IMR-90 (cell line): ENCODE data around the gene PPP1R1C. TPM values are rescaled to one million over a fixed set of nuclear protein-coding genes. Genes with fewer than 3 reads are reported as not detected.

Experiments used
- ATAC-seq: fragments of 200-7000 bp; cut with Tn5 transposase; 2 replicates; pipeline ENCODE4 v1.9.1; 2020; ENCODE audit warnings: low read depth, mild to moderate bottlenecking, moderate library complexity
- BruUV-seq: library from RNA; stranded (reverse); fragments of 400-500 nt; replicated peaks from 2 replicates; lab custom pipeline; 2021; lab: Mats Ljungman, UMichigan
- CTCF ChIA-PET: fragments of 300-600 bp; formaldehyde crosslinking; extraction: SDS; loops from one replicate; lab custom pipeline; 2021; ENCODE audit warnings: antibody characterized with exemption; lab: Yijun Ruan, JAX
- POLR2A ChIA-PET: fragments of 300-600 bp; sonication (Branson Sonifier 250); formaldehyde crosslinking; loops from one replicate; lab custom pipeline; 2022; ENCODE audit warnings: antibody characterized with exemption; ENCODE audit not compliant: unreplicated experiment; lab: Charles Lee
- DNase-seq: peaks from one replicate; pipeline ENCODE4 v3.0.0; 2013
- H2AFZ ChIP-seq: replicated peaks from 2 replicates; pipeline ENCODE3; 2013; ENCODE audit warnings: low read length, mild to moderate bottlenecking; ENCODE audit not compliant: poor library complexity
- H2AK5ac ChIP-seq: 2 replicates; pipeline ENCODE4 v1.6.1; 2013; ENCODE audit warnings: low read depth, low read length, inconsistent platforms
- H2AK9ac ChIP-seq: replicated peaks from 2 replicates; pipeline ENCODE3; 2013; ENCODE audit warnings: mild to moderate bottlenecking, low read depth, low read length, moderate library complexity; ENCODE audit not compliant: poor library complexity
- H2BK120ac ChIP-seq: 2 replicates; pipeline ENCODE4 v1.6.1; 2013; ENCODE audit warnings: low read depth, low read length, inconsistent platforms
- H2BK15ac ChIP-seq: 3 replicates; pipeline ENCODE4 v1.6.1; 2013; ENCODE audit warnings: low read depth, low read length, inconsistent platforms
- H2BK20ac ChIP-seq: 2 replicates; pipeline ENCODE4 v1.6.1; 2013; ENCODE audit warnings: low read depth, mild to moderate bottlenecking, inconsistent platforms, low read length, moderate library complexity
- H2BK5ac ChIP-seq: 2 replicates; pipeline ENCODE4 v1.6.1; 2013; ENCODE audit warnings: mild to moderate bottlenecking, low read depth, low read length, inconsistent platforms; ENCODE audit not compliant: poor library complexity, severe bottlenecking
- H3K14ac ChIP-seq: replicated peaks from 2 replicates; pipeline ENCODE4 v1.6.1; 2013; ENCODE audit warnings: low read depth, low read length, inconsistent platforms
- H3K18ac ChIP-seq: 2 replicates; pipeline ENCODE4 v1.6.1; 2013; ENCODE audit warnings: low read depth, low read length, control low read depth
- H3K23ac ChIP-seq: 2 replicates; pipeline ENCODE4 v1.6.1; 2013; ENCODE audit warnings: low read depth, low read length, inconsistent platforms
- H3K27ac ChIP-seq: 2 replicates; pipeline ENCODE4 v1.5.1; 2013; ENCODE audit warnings: mild to moderate bottlenecking, control low read depth, low read length; ENCODE audit not compliant: insufficient read depth
- H3K27me3 ChIP-seq: 2 replicates; pipeline ENCODE4 v1.6.1; 2013; ENCODE audit warnings: low read length; ENCODE audit not compliant: control insufficient read depth, insufficient read depth
- H3K36me3 ChIP-seq: 2 replicates; pipeline ENCODE4 v1.6.1; 2013; ENCODE audit warnings: low read length, mixed read lengths; ENCODE audit not compliant: control insufficient read depth, insufficient read depth
- H3K4ac ChIP-seq: 2 replicates; pipeline ENCODE4 v1.6.1; 2013; ENCODE audit warnings: low read depth, low read length, inconsistent platforms
- H3K4me1 ChIP-seq: 2 replicates; pipeline ENCODE4 v1.6.1; 2013; ENCODE audit warnings: low read length, mixed read lengths; ENCODE audit not compliant: control insufficient read depth, insufficient read depth
- H3K4me2 ChIP-seq: 2 replicates; pipeline ENCODE4 v1.6.1; 2013; ENCODE audit warnings: low read depth, mild to moderate bottlenecking, control low read depth, low read length, moderate library complexity
- H3K4me3 ChIP-seq: 2 replicates; pipeline ENCODE4 v1.5.1; 2013; ENCODE audit warnings: low read depth, mild to moderate bottlenecking, control low read depth, low read length, moderate library complexity; ENCODE audit not compliant: insufficient read depth
- H3K56ac ChIP-seq: 2 replicates; pipeline ENCODE4 v1.6.1; 2013; ENCODE audit warnings: low read length, inconsistent platforms; ENCODE audit not compliant: insufficient read depth; ENCODE audit errors: extremely low read depth
- H3K79me1 ChIP-seq, 2 experiments: 2 replicates each; pipeline ENCODE4 v1.6.1; 2013; ENCODE audit warnings: low read length in 2 of 2, inconsistent platforms in 1 of 2, low read depth in 1 of 2
- H3K9ac ChIP-seq: 2 replicates; pipeline ENCODE4 v1.6.1; 2013; ENCODE audit warnings: low read depth, low read length, control low read depth
- H3K9me1 ChIP-seq: 2 replicates; pipeline ENCODE4 v1.6.1; 2013; ENCODE audit warnings: low read length, inconsistent platforms; ENCODE audit not compliant: insufficient read depth
- H3K9me3 ChIP-seq: 2 replicates; pipeline ENCODE4 v1.6.1; 2013; ENCODE audit warnings: low read length; ENCODE audit not compliant: control insufficient read depth, insufficient read depth
- H4K20me1 ChIP-seq: 2 replicates; pipeline ENCODE4 v1.6.1; 2013; ENCODE audit warnings: low read length, inconsistent platforms; ENCODE audit not compliant: insufficient read depth
- H4K5ac ChIP-seq: 2 replicates; pipeline ENCODE4 v1.6.1; 2013; ENCODE audit warnings: mild to moderate bottlenecking, low read depth, low read length, control low read depth
- H4K8ac ChIP-seq, 2 experiments: 2 replicates each; pipeline ENCODE4 v1.6.1; 2013; ENCODE audit warnings: low read depth in 2 of 2, low read length in 2 of 2, control low read depth in 1 of 2, inconsistent platforms in 1 of 2
- H4K91ac ChIP-seq: 2 replicates; pipeline ENCODE4 v1.6.1; 2013; ENCODE audit warnings: low read depth, low read length, inconsistent platforms; ENCODE audit not compliant: insufficient read depth
- BHLHE40 ChIP-seq: fragments of 150-350 bp; IDR thresholded peaks from 2 replicates; pipeline ENCODE4 v1.6.1; 2016; ENCODE audit warnings: mild to moderate bottlenecking, low read depth, low read length
- CEBPB ChIP-seq: IDR thresholded peaks from 2 replicates; pipeline ENCODE4 v1.6.1; 2012; ENCODE audit warnings: low read depth, low read length, improper control_type of control experiment
- CHD1 ChIP-seq: IDR thresholded peaks from 2 replicates; pipeline ENCODE4 v1.6.1; 2012; ENCODE audit warnings: low read depth, low read length, improper control_type of control experiment
- CTCF ChIP-seq: conservative IDR thresholded peaks from 2 replicates; pipeline ENCODE4 v1.5.1; 2012; ENCODE audit warnings: mild to moderate bottlenecking, low read depth, low read length, improper control_type of control experiment
- ELK1 ChIP-seq: fragments of 150-350 bp; IDR thresholded peaks from 2 replicates; pipeline ENCODE4 v1.6.1; 2016; ENCODE audit warnings: low read depth, mild to moderate bottlenecking, low read length, moderate library complexity, borderline replicate concordance
- FOS ChIP-seq: fragments of 150-350 bp; IDR thresholded peaks from 2 replicates; pipeline ENCODE4 v1.6.1; 2016; ENCODE audit warnings: low read depth, low read length
- MAFK ChIP-seq: IDR thresholded peaks from 2 replicates; pipeline ENCODE4 v1.6.1; 2012; ENCODE audit warnings: low read depth, low read length, improper control_type of control experiment
- MAZ ChIP-seq: IDR thresholded peaks from 2 replicates; pipeline ENCODE4 v1.6.1; 2012; ENCODE audit warnings: low read depth, mild to moderate bottlenecking, low read length, improper control_type of control experiment, moderate library complexity, borderline replicate concordance
- NFE2L2 ChIP-seq: fragments of 150-350 bp; IDR thresholded peaks from 2 replicates; pipeline ENCODE4 v1.6.1; 2016; ENCODE audit warnings: low read depth, mild to moderate bottlenecking, low read length
- POLR2A ChIP-seq: IDR thresholded peaks from 2 replicates; pipeline ENCODE4 v1.6.1; 2012; ENCODE audit warnings: mild to moderate bottlenecking, low read depth, low read length
- RAD21 ChIP-seq: IDR thresholded peaks from 2 replicates; pipeline ENCODE4 v1.6.1; 2012; ENCODE audit warnings: low read length, improper control_type of control experiment
- RCOR1 ChIP-seq: IDR thresholded peaks from 2 replicates; pipeline ENCODE4 v1.6.1; 2012; ENCODE audit warnings: mild to moderate bottlenecking, low read length, improper control_type of control experiment; ENCODE audit not compliant: insufficient replicate concordance
- SMC3 ChIP-seq: fragments of 150-350 bp; IDR thresholded peaks from 2 replicates; pipeline ENCODE4 v1.6.1; 2016; ENCODE audit warnings: low read depth, mild to moderate bottlenecking, antibody characterized with exemption, low read length, moderate library complexity
- WGBS, 2 experiments: methylation state at CpG; one replicate each; pipeline versions ENCODE4 v1.1.5 to v1.1.7; 2013; ENCODE audit warnings: missing lambda C conversion rate in 2 of 2; ENCODE audit not compliant: insufficient read length in 1 of 2; ENCODE audit errors: extremely low coverage in 2 of 2; 5-methylcytosine and 5-hydroxymethylcytosine counted together
- dilution Hi-C: fragments of 300-500 bp; cut with HindIII; formaldehyde crosslinking; loops from one replicate; pipeline ENCODE4 v1.14.3; 2018; ENCODE audit warnings: low sequenced_read_pairs; ENCODE audit not compliant: unreplicated experiment
- in situ Hi-C: fragments of 300-500 bp; cut with MboI; formaldehyde crosslinking; loops from 3 replicates; pipeline ENCODE4 v1.14.3; 2019; ENCODE audit warnings: low sequenced_read_pairs, inconsistent platforms, mixed read lengths
- intact Hi-C: fragments of 100-400 bp; cut with micrococcal nuclease; formaldehyde crosslinking; loops from 2 replicates; pipeline ENCODE4 v1.10.0; 2022
- polyA plus RNA-seq, 3 experiments: library from polyadenylated mRNA; depleted of rRNA; stranded (reverse); fragments of >200 nt; gene quantifications; 2 replicates each; pipeline ENCODE4 v1.2.3, GENCODE V29; 2012; ENCODE audit warnings: low replicate concordance in 1 of 3
- total RNA-seq: library from RNA; depleted of rRNA; stranded (reverse); fragments of >200 nt; gene quantifications from 2 replicates; pipeline ENCODE4 v1.2.3, GENCODE V29; 2012
- TF ChIP-seq, protein P1 (sequence below): fragments of 150-350 bp; IDR thresholded peaks from 2 replicates; pipeline ENCODE4 v1.6.1; 2017; ENCODE audit warnings: mild to moderate bottlenecking, antibody characterized with exemption, low read length, low read depth

PPP1R1C gene
- total and polyA plus RNA-seq, 2 of the 4 experiments (the other 2 are of a cell fraction): 0.10 to 0.36 TPM

DNA sequence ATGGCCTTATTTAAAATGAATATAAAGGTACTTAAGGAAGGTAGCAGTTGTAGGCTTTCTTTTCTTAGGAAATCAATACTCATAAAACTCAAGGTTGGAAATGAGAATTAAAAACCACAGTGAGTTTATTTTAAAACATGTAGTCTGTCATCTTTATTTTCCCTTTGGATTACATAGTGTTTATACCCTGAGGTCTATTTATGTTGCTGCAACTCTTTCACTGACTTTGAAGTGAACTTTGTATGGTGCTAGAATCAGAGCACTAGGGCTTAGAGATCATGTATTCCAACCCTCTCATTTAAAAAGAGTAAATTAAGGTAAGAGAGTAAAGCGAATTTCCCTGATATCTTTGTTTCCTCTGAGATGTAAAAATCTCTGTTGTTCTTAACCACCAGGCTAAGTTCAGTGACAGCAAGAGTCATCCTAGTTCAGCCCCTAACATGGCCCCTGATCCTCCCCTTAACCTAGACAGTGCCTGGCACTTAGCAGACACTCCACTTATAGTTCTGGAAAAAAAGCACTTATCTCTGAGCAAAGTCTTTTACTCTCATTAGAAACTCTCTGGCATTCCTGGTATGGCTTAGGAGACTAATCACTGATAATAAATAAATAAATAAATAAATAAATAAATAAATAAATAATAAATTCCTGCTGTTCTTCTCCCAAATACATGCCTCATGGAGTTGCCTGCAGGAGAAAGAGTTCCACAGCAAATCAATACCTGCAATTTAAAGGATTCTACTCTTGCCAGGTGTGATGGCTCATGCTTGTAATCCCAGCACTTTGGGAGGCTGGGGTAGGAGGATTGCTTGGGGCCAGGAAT is 33.0 kb upstream of the PPP1R1C start:
- H4K8ac ChIP-seq: no peak overlapping the region
- H2BK20ac ChIP-seq: no peak overlapping the region
- ChIA-PET POLR2A (no interaction called here), CTCF (interaction anchor here (0.6 kb wide), 1 partner anchor 114 kb away, joined by 3 read pairs; no protein-coding TSS in a partner anchor)
- no peaks in the 10 kb centered on the region for H4K20me1 ChIP-seq
- intact Hi-C loops: no loop called here
- peak; percentile 16 for DNase-seq
- H3K27ac ChIP-seq: 0 out of 2 replicates have a peak overlapping the region, but pooled peaks have one; percentile 32
- H4K91ac ChIP-seq: no peak overlapping the region
- no peak overlapping the region for H3K23ac ChIP-seq
- peak overlapping the region; percentile 44; the same call in 1 of the 2 replicates for H2BK120ac ChIP-seq
- H2AK9ac ChIP-seq: no peak overlapping the region
- 0 out of 3 replicates have a peak overlapping the region, but pooled peaks have one; percentile 49 for H2BK15ac ChIP-seq
- no TSS peak for BruUV-seq
- H3K79me1 ChIP-seq: no peaks in the 10 kb centered on the region
- no peak for TF ChIP-seq CTCF
- TF ChIP-seq CHD1: no peak
- TF ChIP-seq RAD21: no peak
- TF ChIP-seq, protein P1, sequence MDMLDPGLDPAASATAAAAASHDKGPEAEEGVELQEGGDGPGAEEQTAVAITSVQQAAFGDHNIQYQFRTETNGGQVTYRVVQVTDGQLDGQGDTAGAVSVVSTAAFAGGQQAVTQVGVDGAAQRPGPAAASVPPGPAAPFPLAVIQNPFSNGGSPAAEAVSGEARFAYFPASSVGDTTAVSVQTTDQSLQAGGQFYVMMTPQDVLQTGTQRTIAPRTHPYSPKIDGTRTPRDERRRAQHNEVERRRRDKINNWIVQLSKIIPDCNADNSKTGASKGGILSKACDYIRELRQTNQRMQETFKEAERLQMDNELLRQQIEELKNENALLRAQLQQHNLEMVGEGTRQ: no peak
- no peak for TF ChIP-seq FOS
- TF ChIP-seq RCOR1: no peak
- no peak for TF ChIP-seq CEBPB
- no peak for TF ChIP-seq NFE2L2
- TF ChIP-seq MAFK: no peak
- no peak for TF ChIP-seq ELK1
- TF ChIP-seq POLR2A: no peak
- no peak for TF ChIP-seq MAZ
- TF ChIP-seq SMC3: no peak
- TF ChIP-seq BHLHE40: no peak
- no peaks in the 10 kb centered on the region for H3K9me3 ChIP-seq
- WGBS, 2 experiments: no CpG with 5 or more reads among the region's 1 CpG
- dilution Hi-C loops: no loop called here
- H2AFZ ChIP-seq: no peak overlapping the region
- H2AK5ac ChIP-seq: no peak overlapping the region
- H3K4me3 ChIP-seq: no peak overlapping the region
- peaks cover 5% of the 10 kb centered on the region; the same call in 1 of the 2 replicates for H3K4me1 ChIP-seq
- H3K9me1 ChIP-seq: peaks cover 4% of the 10 kb centered on the region; the same call in 1 of the 2 replicates
- H2BK5ac ChIP-seq: no peak overlapping the region
- no peak overlapping the region for H3K14ac ChIP-seq
- 0 out of 2 replicates have a peak overlapping the region, but pooled peaks have one; percentile 10 for H3K4ac ChIP-seq
- in situ Hi-C loops: no loop called here
- H4K5ac ChIP-seq: no peak overlapping the region
- no peak overlapping the region for H3K9ac ChIP-seq
- H3K4me2 ChIP-seq: no peak overlapping the region
- no peaks in the 10 kb centered on the region for H3K27me3 ChIP-seq
- no peaks in the 10 kb centered on the region for H3K36me3 ChIP-seq
- no peak overlapping the region for H3K18ac ChIP-seq
- ATAC-seq: peak; percentile 53
- H3K56ac ChIP-seq: no peak overlapping the region
